Neural progenitor cell (in vitro differentiated cells): ENCODE data around the gene FAM216B.

ENCODE experiments used
- CTCF ChIP-seq: fragments of 200-600 bp; sonication (generic); IDR thresholded peaks from 2 replicates; pipeline ENCODE4 v1.5.1; 2017; ENCODE audit warnings: antibody characterized with exemption, mild to moderate bottlenecking
- EZH2 ChIP-seq: fragments of 200-600 bp; sonication (generic); IDR thresholded peaks from 2 replicates; pipeline ENCODE4 v1.6.1; 2017; ENCODE audit warnings: antibody characterized with exemption, mild to moderate bottlenecking, moderate library complexity
- EZH2phosphoT487 ChIP-seq: fragments of 200-600 bp; sonication (generic); IDR thresholded peaks from 2 replicates; pipeline ENCODE4 v1.6.1; 2017; ENCODE audit warnings: antibody characterized with exemption

- TF ChIP-seq CTCF = no peak
- TF ChIP-seq EZH2phosphoT487 = no peak
- no peak for TF ChIP-seq EZH2
These were observed 26.4 kb upstream of the FAM216B start for GRCh38 chr13:42754801-42755510.
